HG02970 (cell line): ENCODE measurements around the gene FBN1.

ENCODE experiments used
- ATAC-seq: cut with Tn5 transposase; IDR thresholded peaks from one replicate; pipeline ENCODE4 v1.9.1; 2021; ENCODE audit warnings: mild to moderate bottlenecking, moderate library complexity, moderate number of reproducible peaks; ENCODE audit not compliant: unreplicated experiment, low FRiP score

Gene FBN1

DNA sequence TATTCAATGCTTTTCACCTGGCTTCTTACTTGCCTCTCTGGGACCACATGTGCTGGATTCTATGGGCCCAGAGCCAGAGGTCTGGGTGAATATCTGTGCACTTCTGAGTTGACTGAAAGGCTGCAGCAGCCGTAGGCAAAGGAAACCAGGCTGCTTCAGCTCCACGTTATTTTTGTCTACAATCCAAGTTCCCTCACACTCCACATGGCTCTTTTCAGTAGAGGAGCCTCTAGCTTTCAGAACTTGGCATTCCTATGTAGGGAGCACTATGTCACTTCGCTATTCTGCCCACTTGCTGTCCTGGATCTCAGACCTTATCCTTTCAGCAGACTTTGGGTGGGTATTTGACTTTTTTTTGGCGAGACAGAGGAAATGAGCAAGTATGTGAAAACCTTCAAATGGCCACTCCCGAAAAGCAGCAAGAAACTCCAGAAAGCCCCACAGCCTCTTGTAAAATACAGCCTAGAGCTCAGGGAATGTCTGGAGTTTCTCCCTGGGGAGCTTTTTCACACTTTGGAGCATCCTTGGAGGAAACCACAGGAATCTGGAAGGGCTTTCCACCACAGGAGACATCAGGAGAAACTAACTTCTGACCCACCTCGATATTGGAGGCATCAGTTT lies 233.4 kb downstream of the FBN1 start:
- ATAC-seq = no peak

- ATAC-seq = no peak
Observed at GRCh38 chr15:48409623-48410022, 235.9 kb downstream of the FBN1 start.

DNA sequence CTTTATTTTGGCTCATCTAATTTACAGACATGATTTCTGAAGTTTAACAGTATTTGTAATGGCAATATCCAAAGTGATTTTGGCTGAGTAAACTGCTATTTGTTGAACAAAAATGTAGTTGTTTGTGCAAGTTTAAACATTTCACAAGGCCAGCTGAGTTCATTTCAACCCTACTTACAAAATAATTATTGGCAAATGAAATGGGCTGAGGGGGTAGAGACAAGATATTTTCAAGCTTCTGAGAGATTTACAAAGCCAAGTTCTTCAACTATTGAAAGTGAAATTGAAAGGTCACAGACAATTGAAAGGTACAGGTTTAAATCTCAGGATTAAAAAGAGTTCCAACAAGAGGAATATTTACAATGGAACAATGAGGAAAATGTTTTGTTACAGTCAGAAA lies 237.2 kb downstream of the FBN1 start:
- no peak for ATAC-seq

DNA sequence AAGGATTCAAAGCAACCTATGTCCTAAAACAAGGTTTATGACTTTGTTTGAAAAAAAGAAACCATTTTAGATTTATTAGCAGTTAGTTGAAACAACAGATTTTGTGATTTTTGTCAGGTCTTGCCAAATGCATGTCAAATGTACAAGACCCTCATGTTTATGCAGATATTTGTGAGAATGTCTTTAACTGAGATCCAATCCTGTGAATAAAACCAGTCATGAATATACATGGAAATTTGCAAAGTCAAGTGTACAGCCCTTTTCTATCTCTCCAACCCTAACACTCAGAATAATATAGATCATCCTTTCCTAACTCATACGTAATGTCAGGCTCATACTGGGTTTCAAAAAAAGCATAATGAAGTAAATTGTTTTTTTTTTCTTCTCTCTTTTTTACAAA lies 237.9 kb downstream of the FBN1 start:
- no peak for ATAC-seq

GRCh38 chr15:48406911-48407310 lies 238.6 kb downstream of the FBN1 start:
- no peak for ATAC-seq

GRCh38 chr15:48406266-48406891 lies 239.1 kb downstream of the FBN1 start:
- no peak for ATAC-seq

DNA sequence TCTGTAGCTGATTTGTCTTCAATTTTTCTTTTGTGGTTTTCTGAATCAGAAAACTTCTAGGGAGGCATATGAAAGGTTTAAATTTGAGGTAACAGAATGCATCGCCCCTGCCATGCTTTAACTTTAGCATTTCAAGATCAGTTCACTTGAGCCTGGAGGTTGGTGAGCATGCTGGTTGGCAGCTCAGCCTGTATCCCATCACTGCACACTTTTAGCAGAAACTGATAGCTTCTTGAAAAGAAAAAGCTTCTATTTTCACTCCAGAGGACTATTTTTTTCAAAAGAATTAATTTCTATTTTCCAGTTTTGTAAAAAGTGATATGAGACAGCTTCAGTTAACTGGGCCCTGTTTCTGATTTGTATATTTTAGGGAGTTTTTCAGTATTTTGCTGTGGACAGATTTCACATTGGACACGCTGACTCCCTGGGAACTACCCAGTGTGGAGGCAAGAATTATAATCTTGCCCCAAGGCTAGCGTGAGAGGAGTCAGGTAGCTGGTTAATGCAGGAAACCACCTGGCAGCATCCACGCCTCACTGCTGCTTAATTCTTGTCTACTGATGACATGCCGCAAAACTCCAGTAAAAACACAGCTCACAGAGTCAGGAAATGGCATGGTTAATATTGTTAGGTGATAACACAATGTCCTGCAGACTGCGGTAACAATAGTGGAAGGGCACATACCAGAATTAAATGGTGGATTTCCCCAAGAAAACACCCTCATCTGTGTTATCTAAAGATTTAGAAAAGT lies 242.9 kb downstream of the FBN1 start:
- ATAC-seq = no peak

GRCh38 chr15:48400086-48400485 lies 245.4 kb downstream of the FBN1 start:
- no peak for ATAC-seq

- no peak for ATAC-seq
Observed at GRCh38 chr15:48397841-48398240, 247.7 kb downstream of the FBN1 start.

DNA sequence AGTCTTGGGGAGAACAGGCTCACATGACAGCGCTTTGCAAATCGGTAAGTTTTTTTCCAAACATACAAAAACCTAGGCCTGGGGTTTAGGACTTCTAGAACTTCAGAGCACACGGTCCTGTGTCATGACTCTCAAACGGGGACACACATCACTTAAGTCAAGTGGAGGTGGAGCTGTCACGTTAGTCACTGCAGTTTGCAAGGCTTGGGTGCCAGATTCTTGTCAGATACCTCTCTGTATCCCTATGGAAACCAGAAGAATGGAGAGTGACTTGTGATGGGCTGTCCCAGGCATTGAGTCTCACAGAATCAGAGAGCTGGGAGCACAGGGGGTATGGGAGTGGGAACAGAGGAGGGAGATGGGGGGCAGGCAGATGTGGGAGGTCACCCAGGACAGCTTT lies 249.5 kb downstream of the FBN1 start:
- ATAC-seq = no peak

DNA sequence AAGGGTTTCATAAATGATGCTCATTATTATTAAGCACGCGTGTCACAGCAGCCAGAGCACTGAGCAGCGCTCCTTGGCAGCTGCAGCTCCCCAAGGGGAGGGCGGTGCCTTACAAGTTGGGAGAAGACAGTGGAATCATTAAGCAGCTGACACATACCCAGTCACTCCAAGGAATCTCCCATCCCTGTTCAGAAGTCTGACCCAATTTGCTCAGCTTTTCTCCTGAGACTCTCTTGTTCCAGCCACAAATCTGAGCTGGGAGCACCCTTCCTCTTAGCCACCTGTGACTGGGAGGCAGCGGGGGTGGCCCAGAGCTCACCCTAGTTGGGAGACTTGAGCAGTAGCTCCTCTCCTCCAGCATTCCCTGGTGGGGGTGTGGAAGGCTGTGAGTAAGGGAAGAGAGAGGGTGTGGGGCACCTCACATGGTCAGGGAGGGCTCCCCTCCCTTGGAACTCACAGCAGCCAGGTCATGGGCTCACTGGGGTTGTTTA lies 249.9 kb downstream of the FBN1 start:
- ATAC-seq = no peak

- ATAC-seq = no peak
Observed at GRCh38 chr15:48394970-48395369, 250.5 kb downstream of the FBN1 start.

DNA sequence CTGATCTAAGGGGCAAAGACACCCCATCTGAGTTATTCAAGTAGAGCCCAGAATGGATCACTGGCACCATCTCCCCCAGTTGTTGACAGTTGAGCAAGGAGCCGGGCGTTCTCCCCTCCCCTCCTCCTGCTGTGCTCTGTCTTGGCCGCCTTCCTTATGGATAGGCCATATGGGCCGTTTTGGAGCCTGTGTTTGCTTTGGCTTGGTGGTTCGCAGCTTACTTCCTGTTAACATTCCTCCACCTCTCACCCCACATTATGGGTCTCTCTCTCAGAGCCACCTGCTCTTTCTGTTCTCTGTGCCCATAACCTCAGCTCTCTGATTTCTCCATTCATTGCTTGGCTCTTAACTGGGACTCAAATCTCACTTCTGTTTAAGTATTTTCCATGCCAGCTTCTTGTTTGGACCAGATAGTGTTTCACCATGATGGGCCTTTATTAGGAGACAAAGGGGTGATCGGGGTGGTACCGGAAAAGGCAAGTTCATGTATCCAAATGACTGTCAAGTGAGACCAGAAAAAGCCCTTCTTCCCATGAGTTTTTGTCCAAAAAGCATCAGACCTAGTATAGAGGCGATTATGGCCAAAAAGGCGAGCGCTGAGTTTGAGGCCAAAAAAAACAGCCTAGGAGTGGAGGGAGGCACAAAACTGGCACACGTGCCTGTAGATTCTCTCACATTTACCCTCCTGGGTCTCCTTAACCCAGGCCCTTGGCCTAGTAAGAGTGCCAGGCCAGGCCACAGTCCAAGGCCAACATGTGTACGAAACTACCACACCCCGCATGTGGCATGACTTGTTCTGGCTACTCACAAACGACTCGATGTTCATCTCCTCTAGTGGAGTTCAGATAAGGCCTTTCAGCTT lies 251.6 kb downstream of the FBN1 start:
- no peak for ATAC-seq

DNA sequence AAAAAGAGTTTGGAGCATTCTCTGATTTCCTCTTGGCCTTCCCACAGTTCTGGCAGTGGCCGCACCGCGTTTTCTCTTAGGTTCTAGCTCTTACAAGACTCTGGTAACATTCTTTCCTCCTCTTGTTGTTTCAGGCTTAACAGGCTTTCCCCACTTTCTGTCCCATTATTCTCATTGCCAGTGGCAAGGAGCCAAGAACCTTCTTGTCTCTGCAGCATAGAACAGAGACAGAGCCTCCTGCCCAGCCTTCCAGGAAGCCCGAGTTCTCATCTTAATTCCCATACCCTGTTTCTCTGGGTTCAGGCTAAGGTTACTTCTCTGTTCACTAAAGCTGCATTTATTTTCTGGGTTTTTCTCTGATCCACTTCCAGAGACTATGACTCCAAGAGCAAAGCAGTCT lies 253.2 kb downstream of the FBN1 start:
- no peak for ATAC-seq

GRCh38 chr15:48391950-48392349 lies 253.6 kb downstream of the FBN1 start:
- ATAC-seq = no peak

- ATAC-seq = no peak
Observed at GRCh38 chr15:48389691-48390143, 255.8 kb downstream of the FBN1 start.

- ATAC-seq = no peak
Observed at GRCh38 chr15:48388910-48389309, 256.6 kb downstream of the FBN1 start.

DNA sequence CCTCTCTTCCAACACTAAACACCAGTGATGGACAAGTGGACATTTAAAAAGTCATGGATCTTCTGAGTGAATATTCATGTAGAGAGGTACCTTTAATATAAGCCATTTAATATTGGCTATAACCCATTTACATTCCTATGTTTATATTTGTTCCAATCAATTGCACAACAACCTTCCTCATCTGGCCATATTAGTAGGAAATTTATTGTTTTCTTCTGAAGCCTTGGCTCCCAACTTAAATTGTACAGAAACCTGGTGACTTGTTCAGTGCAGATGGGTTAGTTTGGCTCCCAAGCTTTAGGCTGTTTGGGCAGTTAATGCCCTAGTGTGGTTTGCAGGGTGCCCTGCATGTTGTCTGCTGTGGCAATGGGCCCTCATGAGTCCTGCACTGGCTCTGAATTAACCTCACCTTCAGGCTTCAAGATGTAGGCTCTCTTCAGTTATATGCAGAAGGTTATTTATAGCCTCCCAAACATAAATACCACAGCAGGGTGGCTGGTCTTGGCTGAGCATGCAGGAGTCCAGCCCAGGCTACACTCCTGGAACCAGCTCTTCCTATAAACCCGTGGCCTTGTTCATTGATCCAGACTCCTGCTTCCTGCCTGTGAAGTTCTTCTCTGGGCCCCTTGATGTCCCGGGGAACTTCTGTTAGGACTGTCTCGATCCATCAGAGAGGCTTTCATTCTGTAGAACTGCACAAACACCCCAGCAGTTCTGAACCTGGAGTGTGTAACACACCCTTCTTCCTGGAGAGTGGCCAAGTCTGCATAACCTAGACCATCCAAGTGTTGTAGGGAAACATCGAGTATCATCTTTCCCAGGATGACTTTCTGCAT lies 257.3 kb downstream of the FBN1 start:
- ATAC-seq = no peak

DNA sequence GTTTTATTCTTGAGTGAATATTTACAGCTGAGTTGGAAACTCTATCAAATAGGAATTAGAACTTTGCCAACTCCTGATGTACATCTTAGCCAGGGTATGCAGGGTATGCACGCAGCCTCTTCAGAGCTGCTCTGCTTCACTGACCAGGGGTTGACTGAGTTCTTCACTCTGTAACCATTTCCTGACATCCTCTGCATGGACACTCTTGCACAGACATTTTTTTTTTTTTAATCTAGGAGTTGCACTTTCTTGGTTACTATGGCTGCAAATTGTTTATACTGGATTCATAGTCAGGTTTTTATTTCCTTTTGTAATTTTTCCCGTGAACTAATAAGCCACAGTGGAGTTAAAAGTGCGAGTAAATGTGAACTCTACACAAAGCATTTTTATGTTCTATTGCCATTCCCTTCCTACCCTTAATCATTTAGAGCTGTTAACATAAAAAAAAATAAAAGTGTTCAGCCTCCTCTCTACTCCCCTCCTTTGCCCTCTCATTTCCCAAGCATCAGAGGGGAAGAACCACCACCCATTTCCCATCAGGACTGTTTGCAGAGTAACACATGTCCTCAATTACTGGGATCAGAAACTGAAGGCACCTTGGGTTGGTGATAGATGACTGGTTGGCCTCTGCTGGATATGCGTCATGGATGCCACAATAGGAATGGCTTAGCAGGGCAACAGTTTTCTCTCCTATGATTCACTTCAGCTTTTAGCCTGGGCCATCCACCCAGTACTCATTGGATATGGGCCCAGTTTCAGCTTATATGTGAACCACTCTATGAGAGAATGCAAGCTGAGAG lies 260.3 kb downstream of the FBN1 start:
- no peak for ATAC-seq
